ENCODE measurements around the gene SCUBE2.

- TF ChIP-seq CTCF (IDR thresholded peaks at IDR 0.05; ENCODE audit: extremely low read depth in 1 of 2, insufficient read depth in 1 of 2, low read depth in 1 of 2, low read length in 2 of 2): no peak
- no peak for TF ChIP-seq POLR2A (IDR thresholded peaks at IDR 0.05; ENCODE audit: low read depth, low read length)
- TF ChIP-seq EZH2 (IDR thresholded peaks at IDR 0.05; ENCODE audit: borderline replicate concordance, low read depth, low read length, severe bottlenecking): no peak
Measured at GRCh38 chr11:9070749-9071491, 20.5 kb downstream of the SCUBE2 start.
